Measurements from ENCODE around the gene AMPD1. TPM values are rescaled to one million over a fixed set of nuclear protein-coding genes. Genes with fewer than 3 reads are reported as not detected.

AMPD1 gene
- total RNA-seq, 1 donor from 2014 or later = not detected

GRCh38 chr1:114670083-114671010 is 25.0 kb downstream of the AMPD1 start:
- Histone ChIP-seq H3K36me3 (ENCODE audit: control insufficient read depth, insufficient read depth, low read length) (no peaks in the 10 kb centered on the region), H3K27me3 (ENCODE audit: control insufficient read depth, insufficient read depth, low read length) (peaks cover under 1% of the 10 kb centered on the region), H3K4me3 (ENCODE audit: low read depth, low read length) (peak overlapping the region; percentile 89)
- peak; percentile 54 for DNase-seq (ENCODE audit: low read depth)
- TF ChIP-seq, protein P1, sequence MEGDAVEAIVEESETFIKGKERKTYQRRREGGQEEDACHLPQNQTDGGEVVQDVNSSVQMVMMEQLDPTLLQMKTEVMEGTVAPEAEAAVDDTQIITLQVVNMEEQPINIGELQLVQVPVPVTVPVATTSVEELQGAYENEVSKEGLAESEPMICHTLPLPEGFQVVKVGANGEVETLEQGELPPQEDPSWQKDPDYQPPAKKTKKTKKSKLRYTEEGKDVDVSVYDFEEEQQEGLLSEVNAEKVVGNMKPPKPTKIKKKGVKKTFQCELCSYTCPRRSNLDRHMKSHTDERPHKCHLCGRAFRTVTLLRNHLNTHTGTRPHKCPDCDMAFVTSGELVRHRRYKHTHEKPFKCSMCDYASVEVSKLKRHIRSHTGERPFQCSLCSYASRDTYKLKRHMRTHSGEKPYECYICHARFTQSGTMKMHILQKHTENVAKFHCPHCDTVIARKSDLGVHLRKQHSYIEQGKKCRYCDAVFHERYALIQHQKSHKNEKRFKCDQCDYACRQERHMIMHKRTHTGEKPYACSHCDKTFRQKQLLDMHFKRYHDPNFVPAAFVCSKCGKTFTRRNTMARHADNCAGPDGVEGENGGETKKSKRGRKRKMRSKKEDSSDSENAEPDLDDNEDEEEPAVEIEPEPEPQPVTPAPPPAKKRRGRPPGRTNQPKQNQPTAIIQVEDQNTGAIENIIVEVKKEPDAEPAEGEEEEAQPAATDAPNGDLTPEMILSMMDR (IDR thresholded peaks at IDR 0.05; ENCODE audit: insufficient read depth, low read length, poor library complexity, severe bottlenecking) = no peak

DNA sequence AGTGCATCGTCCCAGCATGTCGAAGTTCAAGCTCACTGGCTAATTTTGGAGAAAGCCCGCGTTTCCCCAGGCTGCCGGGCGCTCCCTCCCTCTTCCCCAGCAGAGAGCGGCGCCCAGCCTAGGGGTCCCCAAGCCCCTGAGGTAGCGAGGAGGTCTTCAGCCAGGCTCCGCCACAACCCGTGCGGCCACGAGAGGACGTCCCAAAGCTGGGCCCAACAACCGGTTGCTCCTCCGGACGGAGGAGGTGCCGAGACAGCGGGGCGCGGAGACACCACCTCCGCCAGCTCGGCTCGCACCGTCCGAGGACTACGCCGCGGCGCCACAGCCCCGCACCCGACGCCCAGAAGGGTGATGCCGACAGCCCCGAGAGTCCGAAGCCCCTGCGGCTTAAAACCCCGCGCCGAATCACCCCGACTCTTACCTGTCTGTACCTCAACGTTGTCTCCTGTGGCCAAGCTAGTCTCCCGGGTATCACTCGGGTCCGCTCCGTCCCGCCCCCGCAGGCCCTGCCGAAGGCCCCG is 25.7 kb downstream of the AMPD1 start, which contains the start of gene DENND2C:
Gene DENND2C, minus strand, starts transcription at position 488 of the 521 bp plus-strand sequence. CDS start 44,065 bp downstream, outside the sequence.
- no peaks in the 10 kb centered on the region for H3K27me3 ChIP-seq (ENCODE audit: control insufficient read depth, insufficient read depth, low read length)
- no peaks in the 10 kb centered on the region for H3K36me3 ChIP-seq (ENCODE audit: control insufficient read depth, insufficient read depth, low read length)
- H3K4me3 ChIP-seq (ENCODE audit: low read depth, low read length) = peak within 1 kb of the TSS; percentile 89
- TF ChIP-seq, protein P1 (IDR thresholded peaks at IDR 0.05; ENCODE audit: insufficient read depth, low read length, poor library complexity, severe bottlenecking) = no peak
- DNase-seq (ENCODE audit: low read depth) = no peak

- Histone ChIP-seq H3K4me3 (ENCODE audit: low read depth, low read length) (peak overlapping the region; percentile 89), H3K27me3 (ENCODE audit: control insufficient read depth, insufficient read depth, low read length) (no peaks in the 10 kb centered on the region), H3K36me3 (ENCODE audit: control insufficient read depth, insufficient read depth, low read length) (no peaks in the 10 kb centered on the region)
- no peak for DNase-seq (ENCODE audit: low read depth)
- TF ChIP-seq, protein P1 (IDR thresholded peaks at IDR 0.05; ENCODE audit: insufficient read depth, low read length, poor library complexity, severe bottlenecking) = no peak
Measured at GRCh38 chr1:114668784-114669561, 26.4 kb downstream of the AMPD1 start.

GRCh38 chr1:114668373-114668772 is 27.0 kb downstream of the AMPD1 start:
- H3K36me3 ChIP-seq (ENCODE audit: control insufficient read depth, insufficient read depth, low read length) = no peaks in the 10 kb centered on the region
- no peak for DNase-seq (ENCODE audit: low read depth)
- TF ChIP-seq, protein P1 (IDR thresholded peaks at IDR 0.05; ENCODE audit: insufficient read depth, low read length, poor library complexity, severe bottlenecking) = no peak
- no peak overlapping the region for H3K4me3 ChIP-seq (ENCODE audit: low read depth, low read length)
- no peaks in the 10 kb centered on the region for H3K27me3 ChIP-seq (ENCODE audit: control insufficient read depth, insufficient read depth, low read length)

DNA sequence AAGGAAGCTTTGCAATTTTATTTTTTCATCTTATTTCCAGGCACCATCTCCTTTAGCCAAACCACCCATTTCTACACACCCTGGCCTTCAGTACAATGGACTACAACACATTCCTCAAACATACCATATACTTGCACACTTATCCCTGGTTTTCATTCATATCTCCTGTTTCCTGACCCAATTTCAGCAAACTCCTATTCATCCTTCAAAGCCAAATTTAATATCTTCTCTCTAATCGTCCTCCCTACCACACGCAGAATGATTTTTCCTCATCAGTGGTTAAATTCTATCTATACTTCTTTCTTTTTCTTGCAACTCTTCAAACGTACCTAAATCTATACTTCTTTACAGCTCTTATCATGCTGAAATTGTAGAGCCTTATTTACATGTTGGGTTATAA is 28.4 kb downstream of the AMPD1 start:
- H3K27me3 ChIP-seq (ENCODE audit: control insufficient read depth, insufficient read depth, low read length) = no peaks in the 10 kb centered on the region
- TF ChIP-seq, protein P1 (IDR thresholded peaks at IDR 0.05; ENCODE audit: insufficient read depth, low read length, poor library complexity, severe bottlenecking) = no peak
- no peak overlapping the region for H3K4me3 ChIP-seq (ENCODE audit: low read depth, low read length)
- no peak for DNase-seq (ENCODE audit: low read depth)
- no peaks in the 10 kb centered on the region for H3K36me3 ChIP-seq (ENCODE audit: control insufficient read depth, insufficient read depth, low read length)

Measured in kidney epithelial cell (primary cell).